Epidermal melanocyte (primary cell): ENCODE data around the gene CEACAM16.

Experiments
- DNase-seq: peaks from one replicate; pipeline ENCODE4 v3.0.0; 2011; ENCODE audit warnings: low spot score; ENCODE audit not compliant: insufficient read length

The CEACAM16 gene

DNA sequence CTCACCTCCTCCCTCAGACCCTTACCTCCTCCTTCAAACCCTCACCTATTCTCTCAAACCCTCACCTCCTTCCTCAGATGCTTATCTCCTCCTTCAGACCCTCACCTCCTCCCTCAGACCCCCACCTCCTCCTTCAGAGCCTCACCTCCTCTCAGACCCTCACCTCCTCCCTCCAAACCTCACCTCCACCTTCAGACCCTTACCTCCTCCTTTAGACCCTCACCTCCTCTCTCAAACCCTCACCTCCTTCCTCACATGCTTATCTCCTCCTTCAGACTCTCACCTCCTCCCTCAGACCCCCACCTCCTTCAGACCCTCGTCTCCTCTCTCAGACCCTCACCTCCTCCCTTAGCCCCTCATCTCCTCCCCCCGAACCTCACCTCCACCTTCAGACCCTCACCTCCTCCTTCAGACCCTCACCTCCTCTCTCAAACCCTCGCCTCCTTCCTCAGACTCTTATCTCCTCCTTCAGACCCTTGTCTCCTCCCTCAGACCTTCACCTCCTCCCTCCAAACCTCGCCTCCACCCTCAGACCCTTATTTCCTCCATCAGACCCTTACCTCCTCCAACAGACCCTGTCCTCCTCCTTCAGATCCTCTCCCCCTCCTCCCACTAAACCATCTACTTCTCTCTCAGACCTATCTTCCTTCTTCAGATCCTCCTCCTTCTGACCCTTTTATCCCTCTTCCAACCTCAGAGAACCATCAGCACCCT lies 47.1 kb downstream of the CEACAM16 start:
- no peak for DNase-seq

- no peak for DNase-seq
These were observed 47.6 kb downstream of the CEACAM16 start for GRCh38 chr19:44746616-44746945.

DNA sequence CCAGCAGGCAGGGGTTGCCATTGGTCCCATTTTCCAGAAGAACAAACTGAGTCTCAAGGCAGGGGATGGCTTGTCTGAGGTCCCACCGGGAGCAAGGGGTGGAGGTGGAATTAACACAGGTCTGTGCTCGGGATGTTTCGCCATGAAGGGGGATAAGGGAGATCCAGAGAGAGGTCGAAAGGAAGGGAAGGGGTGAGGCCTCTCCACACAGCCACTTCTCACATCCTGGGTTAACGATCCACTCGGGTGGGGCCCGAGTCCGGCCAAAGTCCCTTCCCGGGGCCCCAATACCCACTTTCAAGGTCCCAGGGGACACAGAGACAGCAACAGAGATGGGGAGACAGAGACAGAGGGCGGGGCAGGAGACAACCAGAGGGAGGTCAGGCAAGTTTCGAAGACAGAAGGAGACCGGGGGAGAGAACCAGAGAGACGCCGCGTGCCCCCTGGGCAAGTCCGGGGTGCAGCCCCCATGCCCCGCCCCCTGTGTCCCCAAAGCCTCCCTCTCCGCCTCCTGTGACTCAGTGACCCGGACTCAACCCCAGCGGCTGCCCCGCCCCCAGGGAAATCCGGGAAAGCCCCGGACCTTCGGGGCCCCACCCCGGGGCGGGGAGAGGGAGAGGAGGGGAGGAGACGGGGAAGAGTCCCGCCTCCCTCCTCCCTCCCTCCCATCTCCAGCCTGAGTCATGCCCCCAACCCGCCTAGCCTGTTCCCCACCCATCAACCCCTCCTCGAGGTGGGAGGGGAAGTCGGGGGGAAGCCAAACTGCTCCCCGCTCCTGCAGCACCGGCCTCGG lies 48.2 kb downstream of the CEACAM16 start:
- DNase-seq: peak; percentile 89

DNA sequence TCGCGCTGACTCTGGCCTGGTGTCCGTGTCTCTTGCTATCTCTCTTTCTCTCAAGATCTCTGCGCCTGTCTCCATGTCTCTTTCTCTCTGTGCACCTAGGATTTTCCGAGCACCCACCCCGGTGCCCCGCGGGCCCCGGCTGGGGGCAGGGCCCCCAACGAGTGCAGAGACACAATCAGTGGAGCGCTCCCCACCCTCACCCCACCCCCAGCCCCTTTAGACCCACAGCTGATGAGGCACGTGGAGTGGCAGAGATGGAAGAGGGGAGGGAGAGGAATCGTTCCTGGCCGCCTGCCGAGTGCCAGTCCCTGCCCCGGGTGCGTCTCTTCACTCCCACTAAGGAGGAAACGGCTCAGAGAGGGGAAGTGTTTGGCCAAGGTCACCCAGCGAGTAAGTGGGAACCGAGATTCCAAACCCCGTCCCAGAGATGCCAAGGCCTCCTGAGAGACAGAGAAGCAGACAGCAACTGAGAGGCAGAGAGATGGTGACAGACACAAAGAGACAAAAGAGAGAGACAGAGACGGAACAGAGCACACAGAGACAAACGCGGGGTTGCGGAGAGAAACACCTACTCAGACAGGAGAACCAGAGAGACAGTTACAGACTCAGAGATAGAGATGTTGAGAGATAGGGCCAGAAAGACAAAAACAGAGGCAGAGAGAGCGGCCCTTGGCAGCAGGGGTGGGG lies 48.9 kb downstream of the CEACAM16 start:
- peak; percentile 54 for DNase-seq

GRCh38 chr19:44748426-44749254 lies 49.7 kb downstream of the CEACAM16 start, which contains the start of gene BCL3:
TSS of gene BCL3 (plus strand) at chr19:44748708. CDS start at chr19:44748791, 83 bp downstream.
- DNase-seq: no peak

GRCh38 chr19:44749292-44749691 lies 50.3 kb downstream of the CEACAM16 start:
- DNase-seq: no peak

- no peak for DNase-seq
These were observed 51.0 kb downstream of the CEACAM16 start for GRCh38 chr19:44749994-44750393.

DNA sequence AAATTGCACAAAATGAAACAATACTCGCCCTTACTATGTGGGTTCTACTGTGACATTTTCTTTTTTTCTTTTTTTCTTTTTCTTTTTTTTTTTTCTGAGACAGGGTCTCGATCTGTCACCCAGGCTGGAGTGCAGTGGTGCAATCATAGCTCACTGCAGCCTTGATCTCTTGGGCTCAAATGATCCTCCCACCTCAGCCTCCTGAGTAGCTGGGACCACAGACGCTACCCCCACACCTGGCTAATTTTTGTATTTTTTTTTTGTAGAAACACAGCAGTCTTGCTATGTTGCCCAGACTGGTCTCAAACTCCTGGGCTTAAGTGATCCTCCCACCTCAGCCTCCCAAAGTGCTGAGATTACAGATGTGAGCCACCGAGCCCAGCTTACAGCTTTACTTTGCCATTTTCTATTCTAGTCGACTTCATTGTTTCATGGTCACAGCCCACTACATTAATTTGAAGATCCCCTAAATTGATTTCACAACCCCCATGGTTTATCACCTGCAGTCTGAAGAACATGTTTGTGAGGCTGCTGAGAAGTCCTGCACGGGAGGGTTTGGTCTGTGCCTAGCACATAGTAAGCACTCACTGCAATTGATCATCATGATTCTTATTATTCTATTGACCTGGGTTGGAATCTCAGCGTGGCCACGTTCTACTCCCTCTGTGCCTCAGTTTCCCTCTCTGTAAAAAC lies 53.3 kb downstream of the CEACAM16 start:
- DNase-seq: no peak

DNA sequence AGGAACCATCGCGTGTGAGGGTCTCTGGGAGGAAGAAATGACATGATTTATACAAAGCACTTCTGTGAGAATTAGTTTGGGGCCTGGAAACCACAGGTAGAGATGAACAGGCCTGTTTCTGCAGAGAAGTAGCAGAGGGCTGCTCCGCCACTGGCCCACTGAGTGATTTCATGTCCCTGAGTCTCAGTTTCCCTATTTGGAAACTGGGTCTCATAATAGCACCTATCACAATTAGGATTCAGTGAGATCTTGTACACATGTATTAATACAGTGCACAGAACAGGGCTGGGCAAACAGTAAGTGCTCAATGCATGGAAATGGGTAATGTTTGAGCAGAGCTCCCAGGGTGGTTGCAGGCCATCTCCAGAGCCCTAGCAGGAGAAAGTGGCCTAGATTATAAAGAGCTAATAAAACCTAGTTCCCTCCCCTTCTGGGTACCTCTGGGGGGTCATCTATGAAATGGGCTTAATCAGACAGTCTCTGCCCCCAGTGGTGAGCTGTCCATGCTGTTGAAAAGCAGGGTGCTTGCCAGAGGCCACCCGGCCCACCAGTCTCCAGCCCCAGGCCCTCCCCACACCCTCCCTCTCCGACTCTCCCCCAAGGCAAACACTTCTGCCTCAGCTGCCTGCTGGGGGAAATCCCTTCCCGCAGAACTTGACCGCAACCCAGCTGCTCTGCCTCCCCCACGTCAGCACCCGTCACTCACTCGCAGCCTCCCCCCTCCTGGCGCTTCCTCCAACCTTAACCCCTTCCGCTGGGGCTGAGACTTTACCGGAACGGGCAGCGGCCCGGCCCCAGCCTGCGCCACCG lies 54.1 kb downstream of the CEACAM16 start:
- DNase-seq: peak; percentile 89

- DNase-seq: no peak
These were observed 54.6 kb downstream of the CEACAM16 start for GRCh38 chr19:44753626-44753931.

DNA sequence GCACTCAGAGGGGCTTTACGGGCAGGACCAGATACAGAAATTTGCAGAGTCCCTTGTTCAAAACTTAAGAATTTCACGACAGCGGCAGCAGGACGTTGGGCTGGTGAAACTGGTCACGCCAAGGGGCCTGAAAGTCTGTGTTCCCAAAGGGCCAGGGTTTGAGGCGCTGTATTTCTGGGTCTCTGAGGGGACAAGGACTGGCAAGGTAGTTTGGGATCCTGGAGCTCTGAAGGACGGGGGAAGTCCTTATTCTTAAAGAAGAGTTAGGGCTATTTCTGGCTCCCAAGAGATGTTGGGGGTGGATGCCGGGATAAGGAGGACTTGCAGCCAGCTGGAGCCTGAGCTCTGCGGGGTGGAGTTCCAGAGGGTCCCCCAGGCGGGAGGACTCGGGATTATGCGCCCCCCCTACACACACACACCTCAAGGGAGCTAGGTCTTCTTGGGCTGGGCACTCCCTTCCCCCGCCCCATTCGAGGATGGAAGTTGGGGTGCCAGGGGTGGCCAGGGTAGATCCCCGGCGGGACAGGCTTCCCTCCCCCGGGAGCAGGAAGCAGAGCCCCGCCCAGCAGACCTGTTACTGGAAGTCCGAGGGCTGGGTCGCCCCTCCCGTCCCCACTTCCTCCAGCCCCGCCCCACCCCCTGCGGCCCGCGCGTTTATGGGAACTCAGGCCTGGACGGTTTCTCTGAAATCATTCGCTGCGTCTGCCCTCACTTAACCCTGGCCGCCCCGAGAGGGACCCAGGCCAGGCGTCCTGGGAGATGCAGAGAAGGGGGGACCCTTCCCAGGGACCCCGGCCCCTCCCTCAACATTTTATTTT lies 55.2 kb downstream of the CEACAM16 start:
- peak; percentile 84 for DNase-seq

DNA sequence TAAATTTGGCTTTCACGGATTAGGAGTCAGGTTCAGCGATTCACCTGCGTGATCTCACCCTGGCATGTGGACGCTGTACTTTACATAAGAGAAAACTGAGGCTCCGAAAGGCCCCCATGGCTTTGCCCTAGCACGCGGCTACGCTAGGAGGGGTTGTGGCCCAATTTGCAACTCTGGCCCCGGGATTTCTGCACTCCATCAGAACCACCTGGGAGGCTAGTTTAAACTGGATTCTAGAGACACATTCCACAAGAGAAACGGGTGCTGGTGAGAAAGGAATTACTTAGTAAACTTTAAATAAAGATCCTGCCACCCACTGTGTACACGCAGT lies 55.8 kb downstream of the CEACAM16 start:
- DNase-seq: no peak

DNA sequence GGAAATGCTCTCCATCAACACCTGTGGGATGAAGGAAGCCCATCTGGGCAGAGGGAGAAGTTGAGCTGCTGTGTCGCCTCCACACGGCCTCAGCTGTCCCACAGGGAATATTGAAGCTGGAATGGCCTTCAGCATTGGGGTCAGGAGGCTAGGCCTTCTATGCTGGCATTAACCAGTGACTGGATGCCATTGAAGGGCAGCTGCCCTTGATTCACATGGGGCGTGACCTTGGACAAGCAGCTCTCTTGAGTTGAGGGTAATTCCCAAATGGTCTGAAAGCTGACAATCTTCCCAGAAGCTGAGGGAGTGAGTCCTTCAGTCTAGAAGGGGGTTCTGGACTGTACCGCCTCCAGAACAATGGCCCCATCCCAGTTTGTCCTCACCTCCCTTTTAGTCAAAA lies 56.3 kb downstream of the CEACAM16 start:
- DNase-seq: no peak

GRCh38 chr19:44756089-44756562 lies 57.2 kb downstream of the CEACAM16 start:
- DNase-seq: no peak

DNA sequence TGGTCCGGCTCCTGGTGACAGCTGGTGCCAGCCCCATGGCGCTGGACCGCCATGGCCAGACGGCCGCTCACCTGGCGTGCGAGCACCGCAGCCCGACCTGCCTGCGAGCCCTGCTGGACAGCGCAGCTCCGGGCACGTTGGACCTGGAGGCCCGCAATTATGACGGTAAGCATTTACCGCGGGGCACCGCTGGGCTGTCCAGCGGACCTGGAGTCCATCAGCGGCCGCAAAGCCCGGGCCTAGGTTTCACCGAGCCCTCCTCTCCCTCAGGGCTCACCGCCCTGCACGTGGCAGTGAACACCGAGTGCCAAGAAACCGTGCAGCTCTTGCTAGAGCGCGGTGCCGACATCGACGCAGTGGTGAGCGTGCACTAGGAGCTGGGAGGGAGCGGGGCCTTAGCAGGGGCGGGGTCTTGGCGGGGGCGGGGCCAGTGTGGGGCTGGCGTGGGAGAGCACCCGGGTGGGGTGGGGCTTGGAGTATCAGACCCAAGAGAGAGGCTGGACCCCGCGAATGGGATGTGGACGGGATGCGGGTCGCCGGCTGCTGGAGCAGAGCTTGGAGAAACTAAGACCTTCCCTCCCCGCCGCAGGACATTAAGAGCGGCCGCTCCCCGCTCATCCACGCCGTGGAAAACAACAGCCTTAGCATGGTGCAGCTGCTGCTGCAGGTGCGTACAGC lies 58.2 kb downstream of the CEACAM16 start:
- peak; percentile 49 for DNase-seq

DNA sequence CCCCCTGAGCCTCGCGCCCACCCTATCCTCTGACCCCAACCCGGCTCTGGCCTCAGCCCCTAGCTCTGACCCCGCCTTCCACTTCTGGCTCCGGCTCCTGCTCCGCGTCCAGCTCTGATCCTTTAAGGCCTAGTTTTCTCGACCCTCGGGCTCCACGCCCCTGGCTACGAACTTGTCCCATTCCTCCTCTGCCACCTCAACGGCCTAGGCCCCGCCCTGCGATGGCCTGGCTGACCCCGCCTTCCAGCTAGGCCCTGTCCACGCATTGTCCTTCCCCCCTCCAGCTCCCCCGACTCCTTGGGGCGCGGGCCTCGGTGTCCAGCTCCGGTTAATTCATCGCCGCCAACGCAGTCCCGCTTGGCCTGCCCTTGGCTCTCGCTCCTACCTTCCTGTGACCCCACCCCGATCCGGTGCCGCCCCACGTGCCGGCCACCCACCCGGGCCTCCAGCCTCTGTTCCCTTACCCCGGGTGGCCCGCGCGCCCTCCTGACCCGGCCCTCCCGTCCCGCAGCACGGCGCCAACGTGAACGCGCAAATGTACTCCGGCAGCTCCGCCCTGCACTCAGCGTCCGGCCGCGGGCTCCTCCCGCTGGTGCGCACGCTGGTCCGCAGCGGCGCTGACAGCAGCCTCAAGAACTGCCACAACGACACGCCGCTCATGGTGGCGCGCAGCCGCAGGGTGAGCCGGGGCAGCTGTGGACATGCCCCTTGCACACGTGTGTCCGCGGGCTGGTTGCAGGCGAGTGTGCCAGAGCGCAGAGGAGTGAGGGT lies 59.0 kb downstream of the CEACAM16 start:
- DNase-seq: peak; percentile 54

DNA sequence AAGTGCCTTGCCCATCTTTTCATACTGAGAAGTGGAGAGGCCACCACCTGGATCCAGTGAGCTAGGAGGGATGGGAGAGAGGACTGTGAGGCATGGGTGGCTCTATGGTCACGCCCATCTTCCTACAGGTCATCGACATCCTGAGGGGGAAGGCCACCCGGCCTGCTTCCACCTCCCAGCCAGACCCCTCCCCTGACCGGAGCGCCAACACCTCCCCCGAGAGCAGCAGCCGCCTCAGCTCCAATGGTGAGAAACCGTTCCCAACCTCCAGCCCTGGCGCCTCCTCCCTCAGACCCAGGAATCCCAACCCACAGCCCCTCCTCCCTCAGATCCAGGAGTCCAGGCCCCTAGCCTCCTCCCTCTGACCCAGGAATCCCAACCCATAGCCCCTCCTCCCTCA lies 59.6 kb downstream of the CEACAM16 start:
- DNase-seq: no peak
